ENCODE data around the gene SENP5. TPM values are rescaled to one million over a fixed set of nuclear protein-coding genes. Genes with fewer than 3 reads are reported as not detected.

The SENP5 gene
- 50.3 and 58.4 TPM in 2 replicates for total RNA-seq

GRCh38 chr3:196867507-196868296 lies at the start of gene SENP5:
SENP5 (plus strand) TSS chr3:196867920; CDS start chr3:196885182, 17,262 bp downstream.

GRCh38 chr3:196942226-196942914 lies 74.7 kb downstream of the SENP5 start, which contains the start of gene NCBP2:
NCBP2 (minus strand) TSS chr3:196942528; CDS start chr3:196942503, 25 bp downstream.

GRCh38 chr3:196968233-196969133 lies 100.8 kb downstream of the SENP5 start, which contains the start of gene PIGZ:
PIGZ (minus strand) TSS chr3:196968833; CDS start chr3:196952031, 16,802 bp downstream.

Other genes with a start within 250 kb of the SENP5 start
- 3.2 and 4.1 TPM in 2 replicates for gene NRROS, start 228.2 kb upstream of the SENP5 start, total RNA-seq
- gene CEP19, start 155.7 kb upstream of the SENP5 start, total RNA-seq, result 1.9 and 4.3 TPM in 2 replicates
- 17.2 and 28.4 TPM in 2 replicates for gene PIGX, start 155.5 kb upstream of the SENP5 start, total RNA-seq
- gene PAK2, start 128.1 kb upstream of the SENP5 start, total RNA-seq, result 33.1 and 33.9 TPM in 2 replicates
- 90.6 and 93.5 TPM in 2 replicates for gene NCBP2, start 74.6 kb downstream of the SENP5 start, total RNA-seq
- 2.3 and 2.6 TPM in 2 replicates for gene PIGZ, start 100.9 kb downstream of the SENP5 start, total RNA-seq
- 6.2 and 11.7 TPM in 2 replicates for gene MELTF, start 161.9 kb downstream of the SENP5 start, total RNA-seq